NCI-H1930 (cell line): Measurements from ENCODE around the gene ADAM15.

Experiments
- DNase-seq, 2 experiments: peaks; one replicate each; lab custom pipeline; 2025; lab: John Stamatoyannopoulos, UW

Gene ADAM15

GRCh38 chr1:155073377-155074242, 22.5 kb downstream of the ADAM15 start:
- no peak for DNase-seq

GRCh38 chr1:155075535-155075934, 24.4 kb downstream of the ADAM15 start:
- no peak for DNase-seq

GRCh38 chr1:155076371-155076770, 25.3 kb downstream of the ADAM15 start:
- no peak for DNase-seq

- no peak for DNase-seq
Observed at GRCh38 chr1:155077346-155077745, 26.2 kb downstream of the ADAM15 start.

GRCh38 chr1:155077758-155078445, 26.8 kb downstream of the ADAM15 start:
- no peak for DNase-seq

- DNase-seq, result peak; percentile 49 to 72
Observed at GRCh38 chr1:155078469-155079209, 27.5 kb downstream of the ADAM15 start, which contains the start of gene EFNA3. TSS of gene EFNA3 (plus strand) at chr1:155078837. CDS start at chr1:155078942, 105 bp downstream.

- DNase-seq, result no peak
Observed at GRCh38 chr1:155079210-155079486, 28.0 kb downstream of the ADAM15 start.

GRCh38 chr1:155079487-155080311, 28.6 kb downstream of the ADAM15 start:
- no peak for DNase-seq

GRCh38 chr1:155080312-155081228, 29.5 kb downstream of the ADAM15 start:
- peak; percentile 62 to 84 for DNase-seq

GRCh38 chr1:155081472-155082300, 30.6 kb downstream of the ADAM15 start:
- no peak for DNase-seq

- no peak for DNase-seq
Observed at GRCh38 chr1:155082301-155083051, 31.4 kb downstream of the ADAM15 start.

- no peak for DNase-seq
Observed at GRCh38 chr1:155083052-155083541, 32.0 kb downstream of the ADAM15 start.

GRCh38 chr1:155083865-155084721, 33.0 kb downstream of the ADAM15 start:
- peak in 1 of 2 experiments; percentile 23 for DNase-seq

GRCh38 chr1:155084722-155085503, 33.8 kb downstream of the ADAM15 start:
- peak; percentile 88 to 95 for DNase-seq

GRCh38 chr1:155085504-155086127, 34.5 kb downstream of the ADAM15 start:
- peak in 1 of 2 experiments; percentile 28 for DNase-seq

- peak; percentile 41 for DNase-seq
Observed at GRCh38 chr1:155086128-155086741, 35.1 kb downstream of the ADAM15 start.
